ENCODE results near the gene LRIG2.
A peak's percentile ranks its signal among the peaks of the same experiment; 100 is the strongest.
"Not testable (repeated sequence)": the region's sequence is repeated elsewhere in the genome, so short reads cannot be mapped to it uniquely, and the experiment has no call there.

LRIG2 gene

GRCh38 chr1:113072757-113073478, at the start of gene LRIG2:
TSS of gene LRIG2 (plus strand) at chr1:113073198. CDS start at chr1:113073407, 209 bp downstream.
- Mint-ChIP-seq H3K27ac (peak within 1 kb of the TSS; percentile 98), H3K27me3 (no peaks in the 10 kb centered on the region), H3K9me3 (no peaks in the 10 kb centered on the region), H3K36me3 (ENCODE audit: low read depth) (peaks cover 37% of the 10 kb centered on the region), H3K4me1 (ENCODE audit: low read depth) (peaks cover 34% of the 10 kb centered on the region), H3K4me3 (peak within 1 kb of the TSS; percentile 99)
- DNase-seq, result peak; percentile 98

- not testable (repeated sequence) for H3K36me3 Mint-ChIP-seq (ENCODE audit: low read depth); H3K4me3 Mint-ChIP-seq; DNase-seq; H3K27ac Mint-ChIP-seq; H3K27me3 Mint-ChIP-seq; H3K9me3 Mint-ChIP-seq; H3K4me1 Mint-ChIP-seq (ENCODE audit: low read depth)
Measured at GRCh38 chr1:113023316-113023715, 49.7 kb upstream of the LRIG2 start.

GRCh38 chr1:113027007-113027406, 46.0 kb upstream of the LRIG2 start:
- Mint-ChIP-seq H3K27ac (no peak overlapping the region), H3K4me1 (ENCODE audit: low read depth) (peaks cover 5% of the 10 kb centered on the region), H3K4me3 (no peak overlapping the region), H3K9me3 (no peaks in the 10 kb centered on the region), H3K27me3 (no peaks in the 10 kb centered on the region), H3K36me3 (ENCODE audit: low read depth) (peaks cover 5% of the 10 kb centered on the region)
- DNase-seq, result no peak

GRCh38 chr1:113027449-113027848, 45.5 kb upstream of the LRIG2 start:
- DNase-seq, result no peak
- no peak overlapping the region for H3K4me3 Mint-ChIP-seq
- peaks cover 5% of the 10 kb centered on the region for H3K36me3 Mint-ChIP-seq (ENCODE audit: low read depth)
- no peak overlapping the region for H3K27ac Mint-ChIP-seq
- peaks cover 5% of the 10 kb centered on the region for H3K4me1 Mint-ChIP-seq (ENCODE audit: low read depth)
- no peaks in the 10 kb centered on the region for H3K9me3 Mint-ChIP-seq
- H3K27me3 Mint-ChIP-seq, result no peaks in the 10 kb centered on the region

GRCh38 chr1:113029822-113030221, 43.2 kb upstream of the LRIG2 start:
- no peak overlapping the region for H3K4me3 Mint-ChIP-seq
- H3K27me3 Mint-ChIP-seq, result no peaks in the 10 kb centered on the region
- H3K9me3 Mint-ChIP-seq, result no peaks in the 10 kb centered on the region

GRCh38 chr1:113031171-113031933, 41.6 kb upstream of the LRIG2 start:
- Mint-ChIP-seq H3K27me3 (no peaks in the 10 kb centered on the region), H3K36me3 (ENCODE audit: low read depth) (no peaks in the 10 kb centered on the region), H3K4me3 (no peak overlapping the region), H3K4me1 (ENCODE audit: low read depth) (peaks cover 5% of the 10 kb centered on the region), H3K9me3 (no peaks in the 10 kb centered on the region), H3K27ac (peak overlapping the region; percentile 48)
- DNase-seq, result no peak

More at GRCh38 chr1:113029822-113030221, 43.2 kb upstream of the LRIG2 start:
- Mint-ChIP-seq H3K27ac (no peak overlapping the region), H3K36me3 (ENCODE audit: low read depth) (no peaks in the 10 kb centered on the region), H3K4me1 (ENCODE audit: low read depth) (peaks cover 5% of the 10 kb centered on the region)
- DNase-seq, result no peak

- H3K9me3 Mint-ChIP-seq, result no peaks in the 10 kb centered on the region
- no peak for DNase-seq
- H3K27me3 Mint-ChIP-seq, result no peaks in the 10 kb centered on the region
- H3K27ac Mint-ChIP-seq, result no peak overlapping the region
- no peaks in the 10 kb centered on the region for H3K36me3 Mint-ChIP-seq (ENCODE audit: low read depth)
- peaks cover 6% of the 10 kb centered on the region for H3K4me1 Mint-ChIP-seq (ENCODE audit: low read depth)
- no peak overlapping the region for H3K4me3 Mint-ChIP-seq
Measured at GRCh38 chr1:113035086-113035485, 37.9 kb upstream of the LRIG2 start.

- Mint-ChIP-seq H3K4me1 (ENCODE audit: low read depth) (peaks cover 3% of the 10 kb centered on the region), H3K27me3 (no peaks in the 10 kb centered on the region), H3K4me3 (no peak overlapping the region), H3K27ac (no peak overlapping the region), H3K36me3 (ENCODE audit: low read depth) (no peaks in the 10 kb centered on the region), H3K9me3 (no peaks in the 10 kb centered on the region)
- DNase-seq, result no peak
Measured at GRCh38 chr1:113036639-113037321, 36.2 kb upstream of the LRIG2 start.

GRCh38 chr1:113040041-113040440, 33.0 kb upstream of the LRIG2 start:
- H3K27me3 Mint-ChIP-seq, result no peaks in the 10 kb centered on the region
- H3K9me3 Mint-ChIP-seq, result no peaks in the 10 kb centered on the region
- H3K36me3 Mint-ChIP-seq (ENCODE audit: low read depth), result no peaks in the 10 kb centered on the region
- H3K27ac Mint-ChIP-seq, result no peak overlapping the region
- no peak overlapping the region for H3K4me3 Mint-ChIP-seq
- peaks cover 16% of the 10 kb centered on the region for H3K4me1 Mint-ChIP-seq (ENCODE audit: low read depth)
- no peak for DNase-seq

- Mint-ChIP-seq H3K4me3 (no peak overlapping the region), H3K27ac (no peak overlapping the region)
- DNase-seq, result no peak
Measured at GRCh38 chr1:113040718-113041412, 32.1 kb upstream of the LRIG2 start.

GRCh38 chr1:113041569-113042284, 31.3 kb upstream of the LRIG2 start:
- Mint-ChIP-seq H3K9me3 (no peaks in the 10 kb centered on the region), H3K4me1 (ENCODE audit: low read depth) (peaks cover 21% of the 10 kb centered on the region), H3K36me3 (ENCODE audit: low read depth) (no peaks in the 10 kb centered on the region), H3K27ac (no peak overlapping the region), H3K4me3 (no peak overlapping the region), H3K27me3 (no peaks in the 10 kb centered on the region)
- DNase-seq, result no peak

More at GRCh38 chr1:113040718-113041412, 32.1 kb upstream of the LRIG2 start:
- Mint-ChIP-seq H3K27me3 (no peaks in the 10 kb centered on the region), H3K9me3 (no peaks in the 10 kb centered on the region), H3K36me3 (ENCODE audit: low read depth) (no peaks in the 10 kb centered on the region), H3K4me1 (ENCODE audit: low read depth) (peaks cover 18% of the 10 kb centered on the region)

GRCh38 chr1:113042285-113043143, 30.5 kb upstream of the LRIG2 start:
- Mint-ChIP-seq H3K36me3 (ENCODE audit: low read depth) (no peaks in the 10 kb centered on the region), H3K27me3 (no peaks in the 10 kb centered on the region)

GRCh38 chr1:113043144-113043488, 29.9 kb upstream of the LRIG2 start:
- not testable (repeated sequence) for H3K27me3 Mint-ChIP-seq; H3K27ac Mint-ChIP-seq; H3K9me3 Mint-ChIP-seq; H3K36me3 Mint-ChIP-seq (ENCODE audit: low read depth); DNase-seq; H3K4me3 Mint-ChIP-seq
- peaks cover 30% of the 10 kb centered on the region for H3K4me1 Mint-ChIP-seq (ENCODE audit: low read depth)

More at GRCh38 chr1:113042285-113043143, 30.5 kb upstream of the LRIG2 start:
- H3K4me1 Mint-ChIP-seq (ENCODE audit: low read depth), result peaks cover 28% of the 10 kb centered on the region
- peak; percentile 41 for DNase-seq
- peak overlapping the region; percentile 8 for H3K27ac Mint-ChIP-seq
- H3K9me3 Mint-ChIP-seq, result no peaks in the 10 kb centered on the region
- no peak overlapping the region for H3K4me3 Mint-ChIP-seq

All from activated T-cell treated with anti-CD3 and anti-CD28 coated beads, Interleukin-2, amount 50 U/mL, for 24 hours (primary cell).